BJ (cell line): ENCODE data around the gene USF2. TPM values are rescaled to one million over a fixed set of nuclear protein-coding genes. Genes with fewer than 3 reads are reported as not detected.

Experiments
- CTCF ChIA-PET: fragments of 350-600 bp; formaldehyde crosslinking; extraction: SDS; loops from one replicate; lab custom pipeline; 2021; ENCODE audit warnings: antibody characterized with exemption, inconsistent platforms; lab: Yijun Ruan, JAX
- POLR2A ChIA-PET: fragments of 300-600 bp; sonication (Branson Sonifier 250); formaldehyde crosslinking; extraction: SDS; loops from one replicate; lab custom pipeline; 2021; ENCODE audit warnings: antibody characterized with exemption; lab: Charles Lee
- DNase-seq: peaks from one replicate; pipeline ENCODE4 v3.0.0-alpha.2; 2011; ENCODE audit warnings: low read depth
- H3K27me3 ChIP-seq: 2 replicates; pipeline ENCODE4 v1.6.0; 2011; ENCODE audit warnings: low read length; ENCODE audit not compliant: control insufficient read depth, insufficient read depth
- H3K36me3 ChIP-seq: 2 replicates; pipeline ENCODE4 v1.5.1; 2011; ENCODE audit warnings: low read length; ENCODE audit not compliant: control insufficient read depth, insufficient read depth
- H3K4me3 ChIP-seq: 2 replicates; pipeline ENCODE4 v1.5.1; 2011; ENCODE audit warnings: low read depth, mild to moderate bottlenecking, control low read depth, low read length
- polyA plus RNA-seq: library from polyadenylated mRNA; depleted of rRNA; stranded (reverse); fragments of >200 nt; gene quantifications from 2 replicates; pipeline ENCODE4 v1.2.3, GENCODE V29; 2011
- TF ChIP-seq, protein P1 (sequence below): IDR thresholded peaks from 2 replicates; pipeline ENCODE4 v1.5.1; 2011; ENCODE audit warnings: low read depth, mild to moderate bottlenecking, control low read depth, inconsistent platforms, low read length, moderate library complexity; ENCODE audit not compliant: insufficient read depth

Gene USF2
- polyA plus RNA-seq, 1 experiment = 80.3 TPM

GRCh38 chr19:35267353-35267817 is 1.4 kb upstream of the USF2 start:
- POLR2A ChIA-PET = interaction anchor here (0.6 kb wide), 1 partner anchor 12 kb away, joined by 5 read pairs; no protein-coding TSS in a partner anchor
- peaks cover 20% of the 10 kb centered on the region for H3K36me3 ChIP-seq
- no peaks in the 10 kb centered on the region for H3K27me3 ChIP-seq
- H3K4me3 ChIP-seq = peak overlapping the region; percentile 66
- DNase-seq = no peak
- TF ChIP-seq, protein P1, sequence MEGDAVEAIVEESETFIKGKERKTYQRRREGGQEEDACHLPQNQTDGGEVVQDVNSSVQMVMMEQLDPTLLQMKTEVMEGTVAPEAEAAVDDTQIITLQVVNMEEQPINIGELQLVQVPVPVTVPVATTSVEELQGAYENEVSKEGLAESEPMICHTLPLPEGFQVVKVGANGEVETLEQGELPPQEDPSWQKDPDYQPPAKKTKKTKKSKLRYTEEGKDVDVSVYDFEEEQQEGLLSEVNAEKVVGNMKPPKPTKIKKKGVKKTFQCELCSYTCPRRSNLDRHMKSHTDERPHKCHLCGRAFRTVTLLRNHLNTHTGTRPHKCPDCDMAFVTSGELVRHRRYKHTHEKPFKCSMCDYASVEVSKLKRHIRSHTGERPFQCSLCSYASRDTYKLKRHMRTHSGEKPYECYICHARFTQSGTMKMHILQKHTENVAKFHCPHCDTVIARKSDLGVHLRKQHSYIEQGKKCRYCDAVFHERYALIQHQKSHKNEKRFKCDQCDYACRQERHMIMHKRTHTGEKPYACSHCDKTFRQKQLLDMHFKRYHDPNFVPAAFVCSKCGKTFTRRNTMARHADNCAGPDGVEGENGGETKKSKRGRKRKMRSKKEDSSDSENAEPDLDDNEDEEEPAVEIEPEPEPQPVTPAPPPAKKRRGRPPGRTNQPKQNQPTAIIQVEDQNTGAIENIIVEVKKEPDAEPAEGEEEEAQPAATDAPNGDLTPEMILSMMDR = no peak
- CTCF ChIA-PET = interaction anchor here (0.7 kb wide), 1 partner anchor 125 kb away, joined by 3 read pairs; no protein-coding TSS in a partner anchor

DNA sequence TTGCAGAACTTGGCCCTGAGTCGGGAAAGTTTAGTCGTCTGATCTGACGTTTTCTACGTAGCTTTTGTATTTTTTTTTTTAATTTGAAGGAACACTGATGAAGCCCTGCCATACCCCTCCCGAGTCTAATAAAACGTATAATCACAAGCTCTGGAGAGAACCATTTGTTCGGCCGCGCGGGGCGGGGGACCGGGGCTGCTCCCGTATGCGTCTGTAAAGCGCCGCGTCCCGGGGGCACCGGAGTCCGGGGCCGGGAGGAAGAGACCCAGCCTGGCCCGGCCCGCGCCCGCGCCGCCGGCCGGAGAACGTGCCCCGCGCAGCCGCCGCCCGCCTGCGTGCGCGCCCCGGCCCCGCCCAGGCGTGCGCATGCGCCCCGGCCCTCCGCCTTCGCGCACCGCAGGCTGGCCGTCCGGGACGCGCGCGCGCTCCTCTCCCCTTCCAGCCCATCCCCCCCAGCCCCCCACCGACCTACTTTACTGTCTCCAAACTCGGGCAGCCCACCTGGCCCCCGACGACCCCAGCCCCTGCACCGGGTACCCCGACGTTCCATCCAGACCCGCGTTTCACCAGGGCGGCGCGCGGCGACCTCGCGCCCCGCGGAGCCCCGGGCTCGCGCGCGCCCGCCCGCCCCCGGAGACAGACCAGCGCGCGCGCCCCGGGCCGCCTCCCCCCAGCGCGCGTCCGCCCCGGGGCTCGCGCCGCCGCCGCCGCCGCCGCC is 785 bp upstream of the USF2 start:
- CTCF ChIA-PET = interaction anchor here (0.7 to 1.1 kb wide), 2 partner anchors 126 to 127 kb away, joined by 3 read pairs; no protein-coding TSS in a partner anchor
- TF ChIP-seq, protein P1 = no peak
- H3K27me3 ChIP-seq = no peaks in the 10 kb centered on the region
- peak overlapping the region; percentile 66 for H3K4me3 ChIP-seq
- H3K36me3 ChIP-seq = peaks cover 24% of the 10 kb centered on the region
- DNase-seq = no peak
- POLR2A ChIA-PET = interaction anchor here (0.6 kb wide), 2 partner anchors 12 to 127 kb away, joined by 5 to 14 read pairs; no protein-coding TSS in a partner anchor

DNA sequence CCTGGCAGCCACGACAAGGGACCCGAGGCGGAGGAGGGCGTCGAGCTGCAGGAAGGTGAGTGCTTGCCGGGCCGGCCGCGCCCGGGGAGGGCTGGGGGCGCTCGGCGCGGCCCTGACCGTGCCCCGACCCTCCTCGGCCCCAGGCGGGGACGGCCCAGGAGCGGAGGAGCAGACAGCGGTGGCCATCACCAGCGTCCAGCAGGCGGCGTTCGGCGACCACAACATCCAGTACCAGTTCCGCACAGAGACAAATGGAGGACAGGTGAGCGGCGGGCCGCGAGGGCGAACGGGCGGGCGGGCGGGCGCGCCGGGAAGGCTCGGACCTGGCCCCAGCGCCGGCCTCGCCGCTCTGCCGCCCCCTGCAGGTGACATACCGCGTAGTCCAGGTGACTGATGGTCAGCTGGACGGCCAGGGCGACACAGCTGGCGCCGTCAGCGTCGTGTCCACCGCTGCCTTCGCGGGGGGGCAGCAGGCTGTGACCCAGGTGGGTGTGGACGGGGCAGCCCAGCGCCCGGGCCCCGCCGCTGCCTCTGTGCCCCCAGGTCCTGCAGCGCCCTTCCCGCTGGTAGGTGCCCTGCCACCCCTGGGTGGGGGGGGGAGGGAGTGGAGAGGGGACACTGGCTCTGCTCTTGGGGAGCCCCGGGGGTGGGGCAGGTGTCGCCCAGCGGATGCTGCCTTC is 816 bp downstream of the USF2 start:
- peak overlapping the region; percentile 66 for H3K4me3 ChIP-seq
- peaks cover 34% of the 10 kb centered on the region for H3K36me3 ChIP-seq
- H3K27me3 ChIP-seq = no peaks in the 10 kb centered on the region
- CTCF ChIA-PET = interaction anchor here (0.6 to 2.0 kb wide), 3 partner anchors 25 to 131 kb away, joined by 3 to 5 read pairs (median 3); partner anchors contain the start of gene FXYD1
- DNase-seq = peak; percentile 7
- POLR2A ChIA-PET = no interaction called here
- TF ChIP-seq, protein P1 = peak; percentile 55

DNA sequence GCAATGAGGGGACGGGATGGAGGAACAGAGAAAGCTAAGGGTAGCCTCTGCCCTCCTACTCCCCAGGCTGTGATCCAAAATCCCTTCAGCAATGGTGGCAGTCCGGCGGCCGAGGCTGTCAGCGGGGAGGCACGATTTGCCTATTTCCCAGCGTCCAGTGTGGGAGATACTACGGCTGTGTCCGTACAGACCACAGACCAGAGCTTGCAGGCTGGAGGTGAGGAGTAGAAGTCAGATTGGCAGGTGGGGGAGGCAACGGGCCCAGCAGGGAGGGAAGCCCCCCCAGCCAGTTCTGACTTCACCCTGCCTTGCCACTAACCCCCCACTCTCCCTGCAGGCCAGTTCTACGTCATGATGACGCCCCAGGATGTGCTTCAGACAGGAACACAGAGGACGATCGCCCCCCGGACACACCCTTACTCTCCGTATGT is 1.6 kb downstream of the USF2 start:
- CTCF ChIA-PET = interaction anchor here (1.0 to 2.0 kb wide), 3 partner anchors 24 to 220 kb away, joined by 3 to 5 read pairs (median 3); no protein-coding TSS in a partner anchor
- Histone ChIP-seq H3K4me3 (no peak overlapping the region), H3K27me3 (no peaks in the 10 kb centered on the region), H3K36me3 (peaks cover 36% of the 10 kb centered on the region)
- POLR2A ChIA-PET = no interaction called here
- TF ChIP-seq, protein P1 = no peak
- DNase-seq = no peak

GRCh38 chr19:35271546-35271945 is 2.8 kb downstream of the USF2 start:
- no peak for DNase-seq
- Histone ChIP-seq H3K27me3 (no peaks in the 10 kb centered on the region), H3K4me3 (no peak overlapping the region), H3K36me3 (peaks cover 40% of the 10 kb centered on the region)
- CTCF ChIA-PET = no interaction called here
- TF ChIP-seq, protein P1 = no peak
- POLR2A ChIA-PET = no interaction called here
